H1 (cell line): Measurements from ENCODE around the gene COQ10B. TPM values are rescaled to one million over a fixed set of nuclear protein-coding genes. Genes with fewer than 3 reads are reported as not detected.

Source experiments
- CTCF ChIA-PET: fragments of 300-600 bp; sonication (Branson Sonifier 250); formaldehyde crosslinking; loops from one replicate; lab custom pipeline; 2021; ENCODE audit not compliant: partially characterized antibody; lab: Charles Lee
- POLR2A ChIA-PET: fragments of 300-600 bp; sonication (Branson Sonifier 250); formaldehyde crosslinking; loops from one replicate; lab custom pipeline; 2021; ENCODE audit warnings: inconsistent platforms; ENCODE audit not compliant: partially characterized antibody; lab: Charles Lee
- DNase-seq, 2 experiments: peaks; one replicate each; pipeline versions ENCODE4 v3.0.0 to v3.0.0-alpha.2; 2010 to 2022; ENCODE audit warnings: low spot score in 2 of 2, low read depth in 1 of 2, mixed read lengths in 1 of 2
- FAIRE-seq: peaks from 2 replicates; lab custom pipeline; 2011; peaks lifted over from hg19 to GRCh38; lab: Jason Lieb, UNC
- H2AFZ ChIP-seq: 2 replicates; pipeline ENCODE4 v1.8.1; 2012; ENCODE audit warnings: low read length, inconsistent platforms
- H2AK5ac ChIP-seq: 2 replicates; pipeline ENCODE4 v1.6.1; 2013; ENCODE audit warnings: low read depth, low read length
- H2BK120ac ChIP-seq: replicated peaks from 2 replicates; pipeline ENCODE3; 2013; ENCODE audit warnings: low read depth, low read length, inconsistent platforms
- H2BK12ac ChIP-seq: 2 replicates; pipeline ENCODE4 v1.6.1; 2013; ENCODE audit warnings: low read depth, low read length
- H2BK15ac ChIP-seq: 2 replicates; pipeline ENCODE4 v1.6.1; 2013; ENCODE audit warnings: low read length
- H2BK20ac ChIP-seq: 2 replicates; pipeline ENCODE4 v1.6.1; 2013; ENCODE audit warnings: low read length
- H2BK5ac ChIP-seq: 2 replicates; pipeline ENCODE4 v1.6.1; 2013; ENCODE audit warnings: low read depth, low read length
- H3K14ac ChIP-seq: 2 replicates; pipeline ENCODE4 v1.6.1; 2013; ENCODE audit warnings: inconsistent platforms; ENCODE audit not compliant: insufficient read length
- H3K18ac ChIP-seq: 2 replicates; pipeline ENCODE4 v1.6.1; 2013; ENCODE audit warnings: low read length; ENCODE audit errors: extremely low read depth
- H3K23ac ChIP-seq: 2 replicates; pipeline ENCODE4 v1.6.1; 2013; ENCODE audit warnings: inconsistent platforms; ENCODE audit not compliant: insufficient read length
- H3K23me2 ChIP-seq: 2 replicates; pipeline ENCODE4 v1.6.1; 2013; ENCODE audit warnings: low read depth, low read length
- H3K27ac ChIP-seq: 2 replicates; pipeline ENCODE4 v1.6.1; 2011; ENCODE audit warnings: low read depth, low read length, inconsistent platforms
- H3K27me3 ChIP-seq, 4 experiments: replicated peaks in 1 of 4; 1 replicate in 1 of 4; 2 replicates in 3 of 4; pipeline versions ENCODE4 v1.6.1 to v1.8.1; 2011 to 2013; ENCODE audit warnings: low read length in 3 of 4, mild to moderate bottlenecking in 3 of 4, inconsistent platforms in 2 of 4, mixed read lengths in 2 of 4, moderate library complexity in 1 of 4; ENCODE audit not compliant: control insufficient read depth in 3 of 4, insufficient read depth in 3 of 4; ENCODE audit errors: extremely low read depth in 1 of 4
- H3K36me3 ChIP-seq, 4 experiments: 2 replicates each; pipeline versions ENCODE4 v1.6.1 to v1.8.1; 2011 to 2013; ENCODE audit warnings: mild to moderate bottlenecking in 4 of 4, low read length in 3 of 4, moderate library complexity in 2 of 4, control low read depth in 1 of 4, inconsistent platforms in 1 of 4; ENCODE audit not compliant: insufficient read depth in 4 of 4, control insufficient read depth in 2 of 4
- H3K4ac ChIP-seq: replicated peaks from 2 replicates; pipeline ENCODE3; 2013; ENCODE audit warnings: low read length, low read depth, mixed read lengths, inconsistent platforms; ENCODE audit not compliant: insufficient read length
- H3K4me1 ChIP-seq, 4 experiments: replicated peaks in 1 of 4; 1 replicate in 1 of 4; 2 replicates in 3 of 4; pipeline versions ENCODE4 v1.6.1 to v1.8.1; 2011 to 2013; ENCODE audit warnings: low read length in 3 of 4, inconsistent platforms in 2 of 4, mixed read lengths in 1 of 4; ENCODE audit not compliant: insufficient read depth in 4 of 4, control insufficient read depth in 3 of 4
- H3K4me2 ChIP-seq, 2 experiments: 2 replicates each; pipeline versions ENCODE4 v1.6.1 to v1.8.1; 2011 to 2013; ENCODE audit warnings: low read depth in 2 of 2, low read length in 2 of 2, control low read depth in 1 of 2, inconsistent platforms in 1 of 2, mild to moderate bottlenecking in 1 of 2; ENCODE audit not compliant: insufficient read depth in 1 of 2
- H3K4me3 ChIP-seq, 4 experiments: fragments of 200-600, 300-600 bp in 1 of 4; sonication (generic), shearing (Covaris generic), sonication (Bioruptor Twin) in 1 of 4; 2 replicates each; pipeline versions ENCODE4 v1.5.1 to v1.8.1; 2011 to 2016; ENCODE audit warnings: low read length in 4 of 4, low read depth in 3 of 4, control low read depth in 2 of 4, inconsistent platforms in 2 of 4, mild to moderate bottlenecking in 2 of 4, mixed read lengths in 1 of 4, moderate library complexity in 1 of 4; ENCODE audit not compliant: insufficient read depth in 2 of 4; ENCODE audit errors: extremely low read depth in 1 of 4
- H3K56ac ChIP-seq: replicated peaks from 2 replicates; pipeline ENCODE3; 2013; ENCODE audit warnings: low read depth, mild to moderate bottlenecking, mixed read lengths, low read length, inconsistent platforms; ENCODE audit not compliant: insufficient read length
- H3K79me1 ChIP-seq: 2 replicates; pipeline ENCODE4 v1.6.1; 2013; ENCODE audit warnings: low read depth, low read length, control low read depth
- H3K79me2 ChIP-seq, 2 experiments: 2 replicates each; pipeline versions ENCODE4 v1.6.1 to v1.8.1; 2012 to 2013; ENCODE audit warnings: low read length in 2 of 2, mild to moderate bottlenecking in 2 of 2, inconsistent platforms in 1 of 2; ENCODE audit not compliant: insufficient read depth in 2 of 2, control insufficient read depth in 1 of 2
- H3K9ac ChIP-seq, 4 experiments: replicated peaks in 1 of 4; 1 replicate in 1 of 4; 2 replicates in 3 of 4; pipeline versions ENCODE4 v1.6.1 to v1.8.1; 2011 to 2013; ENCODE audit warnings: low read depth in 3 of 4, low read length in 3 of 4, control low read depth in 2 of 4, mild to moderate bottlenecking in 2 of 4, moderate library complexity in 2 of 4, inconsistent platforms in 1 of 4; ENCODE audit errors: extremely low read depth in 1 of 4
- H3K9me3 ChIP-seq, 2 experiments: 2 replicates each; pipeline versions ENCODE4 v1.6.1 to v1.8.1; 2012 to 2013; ENCODE audit warnings: mild to moderate bottlenecking in 2 of 2, moderate library complexity in 2 of 2, control low read depth in 1 of 2, inconsistent platforms in 1 of 2, low read depth in 1 of 2, low read length in 1 of 2, mixed read lengths in 1 of 2; ENCODE audit not compliant: insufficient read depth in 2 of 2
- H4K20me1 ChIP-seq, 2 experiments: replicated peaks in 1 of 2; 2 replicates each; pipeline versions ENCODE3 to v1.8.1; 2011 to 2013; ENCODE audit warnings: inconsistent platforms in 2 of 2, low read length in 2 of 2, mild to moderate bottlenecking in 1 of 2; ENCODE audit not compliant: insufficient read depth in 2 of 2, control insufficient read depth in 1 of 2
- H4K5ac ChIP-seq: 2 replicates; pipeline ENCODE4 v1.6.1; 2013; ENCODE audit warnings: low read length, low read depth, mixed read lengths, inconsistent platforms; ENCODE audit not compliant: insufficient read length
- H4K8ac ChIP-seq: 2 replicates; pipeline ENCODE4 v1.8.0; 2013; ENCODE audit warnings: mild to moderate bottlenecking, moderate library complexity, low read length, inconsistent platforms; ENCODE audit not compliant: insufficient read depth; ENCODE audit errors: extremely low read depth
- H4K91ac ChIP-seq: replicated peaks from 2 replicates; pipeline ENCODE3; 2013; ENCODE audit warnings: low read length, mixed read lengths, inconsistent platforms; ENCODE audit not compliant: insufficient read length
- EP300 ChIP-seq, 2 experiments: IDR thresholded peaks; 1 replicate in 1 of 2; 2 replicates in 1 of 2; pipeline ENCODE4 v1.6.1; 2011 to 2012; ENCODE audit warnings: low read depth in 2 of 2, low read length in 2 of 2, mild to moderate bottlenecking in 2 of 2, borderline replicate concordance in 1 of 2, inconsistent platforms in 1 of 2, moderate library complexity in 1 of 2
- EZH2 ChIP-seq: fragments of 200-600 bp; sonication (generic); IDR thresholded peaks from 2 replicates; pipeline ENCODE4 v1.7.1; 2012; ENCODE audit warnings: low read depth, mild to moderate bottlenecking, moderate library complexity, low read length, inconsistent platforms; ENCODE audit not compliant: severe bottlenecking
- MAFK ChIP-seq: IDR thresholded peaks from 2 replicates; pipeline ENCODE4 v1.6.1; 2012; ENCODE audit warnings: low read depth, mild to moderate bottlenecking, improper control_type of control experiment, low read length
- POLR2A ChIP-seq, 2 experiments: IDR thresholded peaks; 1 replicate in 1 of 2; 2 replicates in 1 of 2; pipeline ENCODE4 v1.6.1; 2011; ENCODE audit warnings: low read depth in 2 of 2, low read length in 2 of 2, mild to moderate bottlenecking in 2 of 2; ENCODE audit errors: control extremely low read depth in 1 of 2
- SAP30 ChIP-seq: fragments of 300-600 bp; sonication (generic); IDR thresholded peaks from 2 replicates; pipeline ENCODE4 v1.7.1; 2012; ENCODE audit warnings: low read length, moderate library complexity, mild to moderate bottlenecking, inconsistent platforms; ENCODE audit not compliant: insufficient read depth, insufficient replicate concordance
- TAF1 ChIP-seq: IDR thresholded peaks from 2 replicates; pipeline ENCODE4 v1.6.1; 2011; ENCODE audit warnings: mild to moderate bottlenecking, low read depth, low read length
- WGBS, 2 experiments: shearing (Covaris generic) in 1 of 2; methylation state at CpG; one replicate each; pipeline versions ENCODE4 v1.1.6 to v1.1.7; 2013 to 2015; ENCODE audit warnings: low lambda C conversion rate in 2 of 2, mixed read lengths in 2 of 2, inconsistent platforms in 1 of 2, low coverage in 1 of 2, missing lambda C conversion rate in 1 of 2; ENCODE audit not compliant: insufficient replicate concordance in 2 of 2, insufficient coverage in 1 of 2, insufficient read length in 1 of 2; ENCODE audit errors: extremely low coverage in 1 of 2, missing lambda C conversion rate in 1 of 2; 5-methylcytosine and 5-hydroxymethylcytosine counted together
- polyA plus RNA-seq, 7 experiments: library from polyadenylated mRNA; depleted of rRNA in 3 of 7; stranded (reverse) in 5 of 7; unstranded in 2 of 7; fragments of >200 nt in 5 of 7; fragments of 200-250 nt in 2 of 7; gene quantifications; 1 replicate in 5 of 7; 2 replicates in 1 of 7; 4 replicates in 1 of 7; pipeline versions ENCODE4 v1.2.1 to v1.2.3, GENCODE V29; 2011 to 2013; ENCODE audit warnings: missing spikeins in 2 of 7, mixed read lengths in 2 of 7
- total RNA-seq: library from RNA; stranded (reverse); fragmentation: NEBNext Ultra II Directional; extraction: Animal tissue kit (Norgen Biotek cat#: 25700); gene quantifications from 2 replicates; pipeline ENCODE4 v1.2.1, GENCODE V29; 2021
- TF ChIP-seq, protein P1 (sequence below): IDR thresholded peaks from 2 replicates; pipeline ENCODE4 v1.6.1; 2012; ENCODE audit warnings: low read length, inconsistent platforms
- TF ChIP-seq, protein P2 (sequence below): IDR thresholded peaks from 2 replicates; pipeline ENCODE4 v1.6.1; 2012; ENCODE audit warnings: inconsistent platforms

The COQ10B gene
- total and polyA plus RNA-seq, 2 of the 8 experiments (the other 6 are each of a cell fraction or from before 2014, with no cell fraction given) = 1.9 to 17.3 TPM

DNA sequence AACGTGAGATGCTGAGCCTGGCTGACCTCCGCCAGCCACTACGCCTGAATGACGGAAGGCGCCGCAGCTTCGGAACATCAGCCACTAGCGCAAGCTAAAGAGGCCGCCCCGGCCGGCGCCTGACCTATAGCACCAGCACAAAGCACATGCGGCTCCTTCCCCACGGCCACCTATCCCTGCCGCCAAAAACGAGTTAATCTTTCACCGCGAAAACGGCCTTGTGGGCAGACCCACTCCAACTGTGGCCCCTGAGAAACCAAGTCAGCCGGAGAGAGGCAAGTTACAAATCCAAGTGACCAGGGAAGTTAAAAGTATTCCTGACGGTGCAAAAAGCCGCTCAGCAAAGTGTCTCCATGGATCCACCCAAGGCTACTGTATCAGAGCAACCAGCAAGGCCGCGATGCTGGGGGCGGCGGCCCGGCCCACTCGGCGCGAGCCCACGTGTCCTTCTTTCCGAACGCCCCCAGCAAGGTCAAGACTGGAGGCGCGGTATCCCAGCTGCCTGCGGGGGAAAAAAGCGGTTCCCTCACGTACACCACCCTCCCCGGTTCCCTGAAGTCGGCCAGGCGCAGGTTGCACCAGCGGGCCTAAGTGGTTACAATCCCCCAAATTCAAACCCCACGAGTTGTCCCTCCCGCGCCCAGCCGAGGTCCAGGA, 45.7 kb downstream of the COQ10B start:
- peak in 1 of 2 experiments; percentile 61 for DNase-seq
- no peak overlapping the region for H3K23ac ChIP-seq
- H3K56ac ChIP-seq = peak overlapping the region; percentile 83
- CTCF ChIA-PET = interaction anchor here (0.6 to 1.2 kb wide), 2 partner anchors 98 to 206 kb away, joined by 3 read pairs; partner anchors contain the start of gene MARS2
- H3K36me3 ChIP-seq = peaks cover 21 to 76% (median 49%) of the 10 kb centered on the region in 4 experiments
- H3K4ac ChIP-seq = peak overlapping the region; percentile 85
- H3K79me2 ChIP-seq = peaks cover 50 to 90% of the 10 kb centered on the region in 2 experiments
- H2BK5ac ChIP-seq = peak overlapping the region; percentile 93; the same call in 1 of the 2 replicates
- H3K9me3 ChIP-seq = no peaks in the 10 kb centered on the region
- peak overlapping the region; percentile 13; the same call in 1 of the 2 replicates for H3K18ac ChIP-seq
- no peaks in the 10 kb centered on the region for H3K27me3 ChIP-seq
- H2BK20ac ChIP-seq = peak overlapping the region; percentile 13; the same call in 1 of the 2 replicates
- FAIRE-seq = no peak
- 0 out of 2 replicates have a peak, but pooled peaks cover 2% of the 10 kb centered on the region for H3K79me1 ChIP-seq
- H4K8ac ChIP-seq = peak overlapping the region; percentile 96
- H2BK15ac ChIP-seq = no peak overlapping the region
- H3K4me3 ChIP-seq = peak overlapping the region; percentile 85 to 94 (median 90)
- H2AK5ac ChIP-seq = no peak overlapping the region
- H3K4me2 ChIP-seq = peak overlapping the region; percentile 61 to 66
- H4K5ac ChIP-seq = peak overlapping the region; percentile 49
- POLR2A ChIA-PET = interaction anchor here (0.6 to 15.2 kb wide), 38 partner anchors 8 to 207 kb away, joined by 3 to 270 read pairs (median 4); partner anchors contain the start of genes COQ10B, MARS2, MOB4 and RFTN2
- H2AFZ ChIP-seq = no peak overlapping the region
- H4K91ac ChIP-seq = peak overlapping the region; percentile 81
- peak overlapping the region; percentile 80 to 94 (median 88) for H3K9ac ChIP-seq
- no peak overlapping the region; the same call in 1 of the 2 replicates for H2BK12ac ChIP-seq
- peaks cover 2 to 7% (median 4%) of the 10 kb centered on the region in 4 experiments; a peak in 5 of 7 replicates for H3K4me1 ChIP-seq
- peak overlapping the region; percentile 92 for H3K27ac ChIP-seq
- no peak overlapping the region for H3K14ac ChIP-seq
- 2% methylated on average over 45 of the region's 46 CpGs; no CpG with 5 or more reads in 1 of the 2 experiments for WGBS, 2 experiments
- H3K23me2 ChIP-seq = peaks cover 4% of the 10 kb centered on the region; the same call in 1 of the 2 replicates
- H2BK120ac ChIP-seq = no peak overlapping the region
- peaks cover 11 to 18% of the 10 kb centered on the region in 2 experiments for H4K20me1 ChIP-seq
- TF ChIP-seq EP300 (IDR thresholded peaks at IDR 0.05; ENCODE audit: borderline replicate concordance in 1 of 2, low read depth in 2 of 2, low read length in 2 of 2) = no peak
- TF ChIP-seq SAP30 = peak; percentile 67
- TF ChIP-seq, protein P1, sequence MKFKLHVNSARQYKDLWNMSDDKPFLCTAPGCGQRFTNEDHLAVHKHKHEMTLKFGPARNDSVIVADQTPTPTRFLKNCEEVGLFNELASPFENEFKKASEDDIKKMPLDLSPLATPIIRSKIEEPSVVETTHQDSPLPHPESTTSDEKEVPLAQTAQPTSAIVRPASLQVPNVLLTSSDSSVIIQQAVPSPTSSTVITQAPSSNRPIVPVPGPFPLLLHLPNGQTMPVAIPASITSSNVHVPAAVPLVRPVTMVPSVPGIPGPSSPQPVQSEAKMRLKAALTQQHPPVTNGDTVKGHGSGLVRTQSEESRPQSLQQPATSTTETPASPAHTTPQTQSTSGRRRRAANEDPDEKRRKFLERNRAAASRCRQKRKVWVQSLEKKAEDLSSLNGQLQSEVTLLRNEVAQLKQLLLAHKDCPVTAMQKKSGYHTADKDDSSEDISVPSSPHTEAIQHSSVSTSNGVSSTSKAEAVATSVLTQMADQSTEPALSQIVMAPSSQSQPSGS = no peak
- no peak for TF ChIP-seq MAFK
- TF ChIP-seq, protein P2, sequence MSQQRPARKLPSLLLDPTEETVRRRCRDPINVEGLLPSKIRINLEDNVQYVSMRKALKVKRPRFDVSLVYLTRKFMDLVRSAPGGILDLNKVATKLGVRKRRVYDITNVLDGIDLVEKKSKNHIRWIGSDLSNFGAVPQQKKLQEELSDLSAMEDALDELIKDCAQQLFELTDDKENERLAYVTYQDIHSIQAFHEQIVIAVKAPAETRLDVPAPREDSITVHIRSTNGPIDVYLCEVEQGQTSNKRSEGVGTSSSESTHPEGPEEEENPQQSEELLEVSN = peak; percentile 61
- TF ChIP-seq POLR2A (IDR thresholded peaks at IDR 0.05; ENCODE audit: control extremely low read depth in 1 of 2, low read depth in 2 of 2, low read length in 2 of 2) = peak in 1 of 2 experiments; percentile 58; a peak in 1 of 3 replicates
- TF ChIP-seq EZH2 = no peak
- peak; percentile 54; the same call in 1 of the 2 replicates for TF ChIP-seq TAF1
